ENCODE measurements around the gene GSTM2.
A peak's percentile ranks its signal among the peaks of the same experiment; 100 is the strongest.

The GSTM2 gene

GRCh38 chr1:109630081-109630897, 37.6 kb upstream of the GSTM2 start:
- DNase-seq = peak in 1 of 3 experiments; percentile 4

- DNase-seq = no peak
These were observed 36.9 kb upstream of the GSTM2 start for GRCh38 chr1:109630898-109631512.

GRCh38 chr1:109631513-109632505, 36.0 kb upstream of the GSTM2 start:
- DNase-seq = no peak

- DNase-seq = peak; percentile 60 to 93 (median 82)
These were observed 35.0 kb upstream of the GSTM2 start for GRCh38 chr1:109632671-109633346.

- DNase-seq = no peak
These were observed 33.6 kb upstream of the GSTM2 start for GRCh38 chr1:109634292-109634691.

- DNase-seq = no peak
These were observed 32.8 kb upstream of the GSTM2 start for GRCh38 chr1:109634771-109635750.

- DNase-seq = no peak
These were observed 32.0 kb upstream of the GSTM2 start for GRCh38 chr1:109635862-109636200.

- no peak for DNase-seq
These were observed 31.5 kb upstream of the GSTM2 start for GRCh38 chr1:109636201-109636952.

- DNase-seq = no peak
These were observed 30.4 kb upstream of the GSTM2 start for GRCh38 chr1:109637446-109637845.

GRCh38 chr1:109639063-109639840, 28.6 kb upstream of the GSTM2 start:
- DNase-seq = no peak

- no peak for DNase-seq
These were observed 28.0 kb upstream of the GSTM2 start for GRCh38 chr1:109639841-109640184.

- DNase-seq = peak; percentile 60 to 78 (median 67)
These were observed 27.5 kb upstream of the GSTM2 start for GRCh38 chr1:109640285-109640865.

GRCh38 chr1:109641078-109641740, 26.6 kb upstream of the GSTM2 start:
- no peak for DNase-seq

GRCh38 chr1:109641861-109642260, 26.0 kb upstream of the GSTM2 start:
- DNase-seq = no peak

GRCh38 chr1:109642626-109643025, 25.2 kb upstream of the GSTM2 start:
- no peak for DNase-seq

- peak in 2 of 3 experiments; percentile 11 to 80 for DNase-seq
These were observed 24.2 kb upstream of the GSTM2 start for GRCh38 chr1:109643385-109644230.

GRCh38 chr1:109644670-109645069, 23.2 kb upstream of the GSTM2 start:
- no peak for DNase-seq

GRCh38 chr1:109649491-109649914, 18.4 kb upstream of the GSTM2 start:
- DNase-seq = peak in 1 of 3 experiments; percentile 58

All from NCI-H1417 (cell line).